Right atrium auricular region (tissue), 2 donors: ENCODE measurements around the gene CRNKL1. TPM values are rescaled to one million over a fixed set of nuclear protein-coding genes. Genes with fewer than 3 reads are reported as not detected.
A peak's percentile ranks its signal among the peaks of the same experiment; 100 is the strongest.

Experiments
- DNase-seq: peaks from one replicate; pipeline ENCODE4 v3.0.0-alpha.2; 2019; ENCODE audit warnings: low spot score
- H3K27ac ChIP-seq, 2 donors: fragments of 200-600 bp; sonication (generic); 1 replicate in 1 of 2; 2 replicates in 1 of 2; pipeline ENCODE4 v1.5.1; 2016 to 2019
- H3K27me3 ChIP-seq, 2 donors: fragments of 200-600 bp; sonication (generic); one replicate each; pipeline versions ENCODE4 v1.5.1 to v1.6.0; 2017 to 2019
- H3K36me3 ChIP-seq: fragments of 200-600 bp; sonication (generic); one replicate; pipeline ENCODE4 v1.5.1; 2016
- H3K4me1 ChIP-seq, 2 donors: fragments of 200-600 bp; sonication (generic); one replicate each; pipeline versions ENCODE4 v1.5.1 to v1.6.0; 2017 to 2019
- H3K4me3 ChIP-seq, 2 donors: fragments of 200-600 bp; sonication (generic); 1 replicate in 1 of 2; 2 replicates in 1 of 2; pipeline ENCODE4 v1.5.1; 2017 to 2019; ENCODE audit warnings: mild to moderate bottlenecking in 1 of 2, moderate library complexity in 1 of 2
- H3K9me3 ChIP-seq, 2 donors: fragments of 200-600 bp; sonication (generic); one replicate each; pipeline ENCODE4 v1.5.1; 2019
- CTCF ChIP-seq, 2 donors: fragments of 200-600 bp; sonication (generic); IDR thresholded peaks; one replicate each; pipeline ENCODE4 v1.5.1; 2019; ENCODE audit warnings: antibody characterized with exemption in 2 of 2
- total RNA-seq, 2 donors: library from RNA; depleted of rRNA; stranded (reverse); fragments of >200 nt; gene quantifications; one replicate each; pipeline ENCODE4 v1.1.0, GENCODE V29; 2016

CRNKL1 gene
- total RNA-seq, 2 donors from 2014 or later, result 12.5 to 14.9 TPM

- H3K4me3 ChIP-seq, result no peak overlapping the region
Measured at GRCh38 chr20:19996222-19996621, 56.0 kb downstream of the CRNKL1 start.

GRCh38 chr20:19995220-19995863, 56.9 kb downstream of the CRNKL1 start:
- DNase-seq, result no peak
- Histone ChIP-seq H3K4me1 (peaks cover 0 to 55% of the 10 kb centered on the region in 2 donors), H3K9me3 (no peaks in the 10 kb centered on the region), H3K36me3 (peaks cover 56% of the 10 kb centered on the region), H3K4me3 (no peak overlapping the region), H3K27ac (peak overlapping the region in 1 of 2 donors; percentile 65), H3K27me3 (no peaks in the 10 kb centered on the region)
- TF ChIP-seq CTCF (IDR thresholded peaks at IDR 0.05), result peak; percentile 48 to 86

More at GRCh38 chr20:19996222-19996621, 56.0 kb downstream of the CRNKL1 start:
- TF ChIP-seq CTCF (IDR thresholded peaks at IDR 0.05), result no peak
- H3K36me3 ChIP-seq, result peaks cover 62% of the 10 kb centered on the region
- no peaks in the 10 kb centered on the region for H3K9me3 ChIP-seq
- H3K27ac ChIP-seq, result peak overlapping the region; percentile 46 to 50
- no peaks in the 10 kb centered on the region for H3K27me3 ChIP-seq
- peaks cover 0 to 52% of the 10 kb centered on the region in 2 donors for H3K4me1 ChIP-seq
- no peak for DNase-seq

- H3K9me3 ChIP-seq, result no peaks in the 10 kb centered on the region
- peaks cover 48% of the 10 kb centered on the region for H3K36me3 ChIP-seq
- peak overlapping the region; percentile 65 to 73 for H3K27ac ChIP-seq
- no peak for TF ChIP-seq CTCF (IDR thresholded peaks at IDR 0.05)
- no peak overlapping the region for H3K4me3 ChIP-seq
- H3K4me1 ChIP-seq, result peaks cover 0 to 64% of the 10 kb centered on the region in 2 donors
- H3K27me3 ChIP-seq, result no peaks in the 10 kb centered on the region
- DNase-seq, result no peak
Measured at GRCh38 chr20:19993958-19994669, 58.2 kb downstream of the CRNKL1 start.

DNA sequence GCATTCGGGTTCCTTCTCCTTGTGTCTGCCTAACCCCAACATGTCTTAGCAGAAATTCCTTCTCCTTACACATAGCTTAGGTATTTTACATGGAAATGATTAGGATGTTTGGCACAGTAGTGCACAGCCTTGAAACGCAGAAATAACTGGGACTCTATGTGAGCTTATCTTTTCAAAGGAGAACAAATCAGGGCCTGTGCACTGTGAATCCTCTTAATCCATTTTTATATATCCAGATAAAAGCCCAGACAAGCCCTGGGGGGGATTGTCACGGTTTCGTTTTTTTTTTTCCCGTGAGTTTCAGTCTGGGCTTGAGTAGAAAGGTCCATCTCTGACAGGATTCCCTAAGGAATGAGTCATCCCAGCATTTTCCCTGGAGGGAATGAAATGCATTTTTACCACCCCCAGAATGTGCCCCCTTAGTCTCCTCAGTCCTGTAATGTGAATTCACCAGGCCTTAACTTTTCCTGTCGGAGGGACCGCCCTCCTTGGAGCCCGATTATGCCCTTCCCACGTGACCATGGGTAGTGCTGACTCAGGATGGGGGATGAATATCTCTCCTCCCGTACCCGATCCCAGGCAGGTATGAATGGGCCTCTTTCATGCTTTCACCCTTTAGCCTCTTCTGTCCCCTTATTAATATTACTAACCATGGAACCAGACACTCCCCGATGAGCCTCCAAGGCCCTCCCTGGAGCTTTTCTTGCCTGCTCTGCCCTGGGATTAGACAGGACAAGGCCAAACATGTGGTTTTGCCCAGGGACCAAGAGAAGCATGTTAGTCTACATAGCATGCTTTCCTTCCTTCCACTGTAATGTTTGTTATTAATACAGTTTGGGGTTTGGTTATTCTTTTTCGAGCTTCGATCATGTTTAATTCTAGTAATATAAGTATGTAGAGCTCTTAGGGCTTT, 59.0 kb downstream of the CRNKL1 start:
- H3K4me3 ChIP-seq, result no peak overlapping the region
- H3K27ac ChIP-seq, result peak overlapping the region; percentile 65 to 73
- TF ChIP-seq CTCF (IDR thresholded peaks at IDR 0.05), result no peak
- H3K36me3 ChIP-seq, result peaks cover 40% of the 10 kb centered on the region
- no peak for DNase-seq
- H3K27me3 ChIP-seq, result no peaks in the 10 kb centered on the region
- H3K9me3 ChIP-seq, result no peaks in the 10 kb centered on the region
- peaks cover 0 to 73% of the 10 kb centered on the region in 2 donors for H3K4me1 ChIP-seq

GRCh38 chr20:19991854-19992253, 60.4 kb downstream of the CRNKL1 start:
- no peak for TF ChIP-seq CTCF (IDR thresholded peaks at IDR 0.05)
- Histone ChIP-seq H3K4me1 (peaks cover 0 to 78% of the 10 kb centered on the region in 2 donors), H3K36me3 (peaks cover 26% of the 10 kb centered on the region), H3K9me3 (no peaks in the 10 kb centered on the region), H3K4me3 (no peak overlapping the region), H3K27ac (no peak overlapping the region), H3K27me3 (no peaks in the 10 kb centered on the region)
- DNase-seq, result no peak
